Fibroblast of villous mesenchyme (primary cell): ENCODE data around the gene STIM1. TPM values are rescaled to one million over a fixed set of nuclear protein-coding genes. Genes with fewer than 3 reads are reported as not detected.

Source experiments
- DNase-seq: peaks from one replicate; pipeline ENCODE4 v3.0.0-alpha.2; 2010; ENCODE audit warnings: low read depth
- H3K4me3 ChIP-seq: 2 replicates; pipeline ENCODE4 v1.5.1; 2011; ENCODE audit warnings: low read depth, mild to moderate bottlenecking, low read length
- total RNA-seq: library from RNA; depleted of rRNA; stranded (reverse); fragments of >200 nt; gene quantifications from 2 replicates; pipeline ENCODE4 v1.2.3, GENCODE V29; 2012
- TF ChIP-seq, protein P1 (sequence below): IDR thresholded peaks from 2 replicates; pipeline ENCODE4 v1.5.1; 2012; ENCODE audit warnings: low read depth, mild to moderate bottlenecking, low read length; ENCODE audit not compliant: insufficient read depth

The STIM1 gene
- total RNA-seq, 1 donor: 36.7 TPM

GRCh38 chr11:3932698-3933097, 77.2 kb downstream of the STIM1 start:
- H3K4me3 ChIP-seq: no peak overlapping the region
- no peak for DNase-seq
- TF ChIP-seq, protein P1, sequence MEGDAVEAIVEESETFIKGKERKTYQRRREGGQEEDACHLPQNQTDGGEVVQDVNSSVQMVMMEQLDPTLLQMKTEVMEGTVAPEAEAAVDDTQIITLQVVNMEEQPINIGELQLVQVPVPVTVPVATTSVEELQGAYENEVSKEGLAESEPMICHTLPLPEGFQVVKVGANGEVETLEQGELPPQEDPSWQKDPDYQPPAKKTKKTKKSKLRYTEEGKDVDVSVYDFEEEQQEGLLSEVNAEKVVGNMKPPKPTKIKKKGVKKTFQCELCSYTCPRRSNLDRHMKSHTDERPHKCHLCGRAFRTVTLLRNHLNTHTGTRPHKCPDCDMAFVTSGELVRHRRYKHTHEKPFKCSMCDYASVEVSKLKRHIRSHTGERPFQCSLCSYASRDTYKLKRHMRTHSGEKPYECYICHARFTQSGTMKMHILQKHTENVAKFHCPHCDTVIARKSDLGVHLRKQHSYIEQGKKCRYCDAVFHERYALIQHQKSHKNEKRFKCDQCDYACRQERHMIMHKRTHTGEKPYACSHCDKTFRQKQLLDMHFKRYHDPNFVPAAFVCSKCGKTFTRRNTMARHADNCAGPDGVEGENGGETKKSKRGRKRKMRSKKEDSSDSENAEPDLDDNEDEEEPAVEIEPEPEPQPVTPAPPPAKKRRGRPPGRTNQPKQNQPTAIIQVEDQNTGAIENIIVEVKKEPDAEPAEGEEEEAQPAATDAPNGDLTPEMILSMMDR: no peak

- no peak for DNase-seq
- no peak overlapping the region for H3K4me3 ChIP-seq
- TF ChIP-seq, protein P1: no peak
Measured at GRCh38 chr11:3933165-3933628, 77.7 kb downstream of the STIM1 start.

DNA sequence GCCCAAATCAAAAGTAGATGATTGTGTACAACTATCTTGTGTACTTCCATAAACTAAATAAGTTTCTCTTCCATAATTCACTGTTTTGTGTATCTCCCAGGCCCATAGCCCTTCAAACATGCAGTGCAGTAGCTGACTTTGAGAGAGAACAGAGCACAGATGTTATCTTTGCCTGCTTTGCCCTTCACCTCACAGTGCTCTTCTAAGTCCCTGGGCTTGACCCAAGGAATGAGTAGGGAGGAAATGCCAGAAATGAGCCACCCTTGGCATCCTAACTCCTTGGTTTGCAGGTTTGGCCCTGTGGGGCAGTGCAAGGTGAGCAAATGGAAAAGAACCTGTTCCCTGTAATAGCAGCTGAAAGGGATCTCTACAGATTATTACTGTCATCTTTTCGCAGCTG, 79.2 kb downstream of the STIM1 start:
- H3K4me3 ChIP-seq: no peak overlapping the region
- DNase-seq: peak; percentile 53
- TF ChIP-seq, protein P1: no peak

DNA sequence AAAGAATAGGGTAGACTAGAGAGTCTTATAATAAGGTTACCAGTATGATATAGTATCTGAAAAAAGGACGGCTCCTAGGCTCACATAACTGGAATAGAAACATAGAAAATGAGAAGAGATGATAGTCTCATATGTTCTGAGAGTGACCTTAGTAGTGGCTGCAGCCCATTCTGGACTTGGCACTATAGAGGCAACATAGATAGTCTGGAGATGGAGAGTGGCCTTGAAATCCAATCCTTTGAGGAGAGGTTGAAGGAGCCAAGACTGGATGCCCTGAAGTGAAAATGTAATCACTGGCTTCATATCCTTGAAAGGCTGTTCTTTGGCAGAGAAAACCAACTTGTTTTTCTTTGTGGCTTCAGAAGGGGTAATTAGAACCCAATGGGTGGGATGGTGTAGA, 81.1 kb downstream of the STIM1 start:
- no peak overlapping the region for H3K4me3 ChIP-seq
- no peak for DNase-seq
- TF ChIP-seq, protein P1: no peak

GRCh38 chr11:3939211-3939610, 83.7 kb downstream of the STIM1 start:
- H3K4me3 ChIP-seq: no peak overlapping the region
- TF ChIP-seq, protein P1: no peak
- DNase-seq: peak; percentile 90

- peak; percentile 80 for DNase-seq
- TF ChIP-seq, protein P1: no peak
- no peak overlapping the region for H3K4me3 ChIP-seq
Measured at GRCh38 chr11:3939651-3940190, 84.3 kb downstream of the STIM1 start.
